ENCODE measurements around the gene CRPPA.
"Not testable (repeated sequence)": the region's sequence is repeated elsewhere in the genome, so short reads cannot be mapped to it uniquely, and the experiment has no call there.

The CRPPA gene

DNA sequence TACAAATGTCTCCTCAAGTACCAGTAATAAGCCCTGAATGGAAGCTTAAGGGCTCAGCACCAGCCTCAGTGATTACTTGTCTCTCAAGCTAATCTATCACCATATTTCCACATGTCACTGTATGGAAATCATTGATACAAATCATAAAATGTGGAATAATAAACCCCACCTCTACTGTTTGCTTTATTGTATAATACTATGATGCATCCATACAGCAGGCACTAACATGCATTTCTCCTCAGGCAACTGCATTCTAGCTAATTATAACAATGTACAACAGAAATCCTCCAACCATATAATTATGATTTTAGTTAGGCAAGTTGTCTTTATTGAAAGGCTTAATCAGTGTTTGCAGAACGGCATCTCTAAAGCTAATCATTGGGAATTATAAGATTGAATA lies 26.2 kb downstream of the CRPPA start:
- no peak for DNase-seq

DNA sequence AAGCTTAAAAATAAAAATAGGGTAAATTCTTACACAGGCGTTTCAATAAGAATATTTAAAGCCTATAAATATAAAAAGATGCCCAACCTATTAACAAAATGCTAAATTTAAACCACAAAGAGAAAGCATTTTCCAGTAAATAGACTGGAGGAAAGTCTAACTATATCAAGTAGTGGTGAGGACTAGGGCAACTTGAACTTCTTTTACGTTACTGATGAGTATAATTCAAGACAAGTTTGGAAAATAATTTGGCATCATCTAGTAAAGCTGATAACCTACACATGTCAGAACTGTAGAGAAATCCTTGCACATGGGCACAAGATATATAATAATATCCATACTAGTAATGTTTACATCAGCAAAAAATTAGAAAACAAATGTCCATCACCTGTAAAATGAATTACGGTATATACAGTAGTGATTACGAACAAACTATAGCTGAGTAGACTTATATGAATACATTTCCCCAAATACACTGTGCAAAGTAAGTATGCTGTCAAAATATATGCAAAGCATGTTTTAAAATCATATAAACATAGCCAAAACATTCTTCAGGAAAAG lies 27.4 kb downstream of the CRPPA start:
- DNase-seq, result no peak

DNA sequence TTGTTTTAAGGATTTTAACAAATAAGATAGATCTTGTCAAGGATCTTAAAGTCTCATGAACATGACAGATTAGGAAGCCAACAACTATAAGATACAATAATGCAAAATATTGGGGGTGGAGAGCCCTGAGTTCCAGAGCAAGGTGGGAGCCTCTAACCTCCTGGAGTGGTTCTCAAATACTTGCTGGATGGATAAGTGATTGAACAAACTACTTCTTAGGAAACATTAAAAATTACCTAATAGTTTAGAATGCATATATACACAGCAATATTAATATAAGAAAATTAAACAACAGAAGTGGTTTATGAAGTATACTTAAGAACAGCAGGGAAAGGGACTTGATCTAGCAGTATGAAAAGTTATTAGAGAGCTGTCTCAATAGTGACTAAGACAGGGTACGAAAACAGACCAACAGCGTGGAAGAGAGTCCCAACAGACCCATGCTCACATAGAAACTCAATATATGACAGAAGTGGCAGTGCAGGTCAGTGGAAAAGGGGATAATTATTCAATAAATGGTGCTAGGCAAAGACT lies 28.3 kb downstream of the CRPPA start:
- DNase-seq, result no peak

DNA sequence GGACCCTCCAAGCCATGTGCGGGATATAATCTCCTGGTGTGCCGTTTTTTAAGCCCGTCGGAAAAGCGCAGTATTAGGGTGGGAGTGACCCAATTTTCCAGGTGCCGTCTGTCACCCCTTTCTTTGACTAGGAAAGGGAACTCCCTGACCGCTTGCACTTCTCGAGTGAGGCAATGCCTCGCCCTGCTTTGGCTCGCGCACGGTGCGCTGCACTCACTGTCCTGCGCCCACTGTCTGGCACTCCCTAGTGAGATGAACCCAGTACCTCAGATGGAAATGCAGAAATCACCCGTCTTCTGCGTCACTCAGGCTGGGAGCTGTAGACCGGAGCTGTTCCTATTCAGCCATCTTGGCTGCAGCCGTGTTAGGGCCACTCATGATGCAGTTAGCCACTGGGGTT lies 37.6 kb downstream of the CRPPA start:
- DNase-seq, result not testable (repeated sequence)

DNA sequence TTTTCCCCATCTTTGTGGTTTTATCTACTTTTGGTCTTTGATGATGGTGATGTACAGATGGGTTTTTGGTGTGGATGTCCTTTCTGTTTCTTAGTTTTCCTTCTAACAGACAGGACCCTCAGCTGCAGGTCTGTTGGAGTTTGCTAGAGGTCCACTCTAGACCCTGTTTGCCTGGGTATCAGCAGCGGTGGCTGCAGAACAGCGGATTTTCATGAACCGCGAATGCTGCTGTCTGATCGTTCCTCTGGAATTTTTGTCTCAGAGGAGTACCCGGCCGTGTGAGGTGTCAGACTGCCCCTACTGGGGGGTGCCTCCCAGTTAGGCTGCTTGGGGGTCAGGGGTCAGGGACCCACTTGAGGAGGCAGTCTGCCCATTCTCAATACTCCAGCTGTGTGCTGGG lies 38.2 kb downstream of the CRPPA start:
- DNase-seq, result not testable (repeated sequence)
